ENCODE measurements around the gene PDE2A.

GRCh38 chr11:72684236-72684912 is 10.2 kb upstream of the PDE2A start:
- TF ChIP-seq SUZ12 (IDR thresholded peaks at IDR 0.05; ENCODE audit: extremely low read depth, insufficient read depth, insufficient read length) (no peak), YY1 (IDR thresholded peaks at IDR 0.05; ENCODE audit: insufficient read depth, insufficient read length) (no peak)

Data from NT2/D1 (cell line).